ENCODE results near the gene SERPINA12.

GRCh38 chr14:94461526-94462218, 47.6 kb downstream of the SERPINA12 start:
- no peak for TF ChIP-seq POLR2A (IDR thresholded peaks at IDR 0.05)
- TF ChIP-seq CTCF (IDR thresholded peaks at IDR 0.05): no peak
- no peak for TF ChIP-seq POLR2AphosphoS5 (IDR thresholded peaks at IDR 0.05)
